Endothelial cell (in vitro differentiated cells): Measurements from ENCODE around the gene ARHGAP45. TPM values are rescaled to one million over a fixed set of nuclear protein-coding genes. Genes with fewer than 3 reads are reported as not detected.

ENCODE experiments used
- DNase-seq: peaks from one replicate; pipeline ENCODE4 v3.0.0; 2021; ENCODE audit warnings: low spot score
- H3K27ac Mint-ChIP-seq: one replicate; pipeline ENCODE4 v1.8.0; 2021; ENCODE audit warnings: mixed read lengths, inconsistent platforms; ENCODE audit not compliant: unreplicated experiment
- H3K27me3 Mint-ChIP-seq: one replicate; pipeline ENCODE4 v1.8.0; 2021; ENCODE audit warnings: mild to moderate bottlenecking, moderate library complexity, mixed read lengths, inconsistent platforms; ENCODE audit not compliant: unreplicated experiment
- H3K36me3 Mint-ChIP-seq: one replicate; pipeline ENCODE4 v1.8.0; 2021; ENCODE audit warnings: mild to moderate bottlenecking, low read depth, mixed read lengths, inconsistent platforms; ENCODE audit not compliant: unreplicated experiment
- H3K4me1 Mint-ChIP-seq: one replicate; pipeline ENCODE4 v1.8.0; 2021; ENCODE audit warnings: mild to moderate bottlenecking, mixed read lengths, inconsistent platforms; ENCODE audit not compliant: unreplicated experiment
- H3K4me3 Mint-ChIP-seq: one replicate; pipeline ENCODE4 v1.8.0; 2021; ENCODE audit warnings: mild to moderate bottlenecking, mixed read lengths, inconsistent platforms; ENCODE audit not compliant: unreplicated experiment
- H3K9me3 Mint-ChIP-seq: one replicate; pipeline ENCODE4 v1.8.0; 2021; ENCODE audit warnings: mixed read lengths, inconsistent platforms; ENCODE audit not compliant: unreplicated experiment
- CTCF ChIP-seq: fragments of 200-600 bp; sonication (generic); IDR thresholded peaks from one replicate; pipeline ENCODE4 v1.5.0; 2021; ENCODE audit warnings: antibody characterized with exemption; ENCODE audit not compliant: unreplicated experiment
- total RNA-seq: library from RNA; stranded (reverse); fragmentation: NEBNext Ultra II Directional; extraction: Animal tissue kit (Norgen Biotek cat#: 25700); gene quantifications from one replicate; pipeline ENCODE4 v1.2.1, GENCODE V29; 2021; ENCODE audit not compliant: unreplicated experiment

The ARHGAP45 gene
- total RNA-seq, 1 donor from 2014 or later = 2.4 TPM

DNA sequence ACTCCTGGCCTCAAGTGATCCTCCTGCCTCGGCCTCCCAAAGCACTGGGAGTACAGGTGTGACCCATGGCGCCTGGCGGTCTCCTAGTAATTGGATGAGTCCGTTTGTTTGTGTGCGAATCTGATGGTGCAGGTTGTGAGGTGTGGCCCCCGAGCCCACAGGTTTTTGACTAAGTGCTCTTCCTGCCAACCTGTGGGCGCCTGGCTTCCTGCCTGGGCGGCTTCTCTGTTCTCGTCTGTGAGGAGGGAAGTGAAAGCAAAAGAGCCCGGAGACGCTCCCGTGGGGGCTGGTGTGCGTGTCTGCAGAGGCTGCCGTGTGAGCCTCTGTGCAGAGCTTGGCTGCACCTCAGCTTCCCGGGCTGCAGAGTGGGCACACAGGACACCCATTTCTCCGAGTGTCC is 10.0 kb downstream of the ARHGAP45 start:
- H3K4me3 Mint-ChIP-seq = no peak overlapping the region

GRCh38 chr19:1079566-1080111 is 12.7 kb downstream of the ARHGAP45 start:
- Mint-ChIP-seq H3K4me1 (no peaks in the 10 kb centered on the region), H3K4me3 (no peak overlapping the region), H3K27me3 (peaks cover 12% of the 10 kb centered on the region), H3K36me3 (peaks cover 5% of the 10 kb centered on the region), H3K27ac (no peak overlapping the region), H3K9me3 (no peaks in the 10 kb centered on the region)
- DNase-seq = no peak
- TF ChIP-seq CTCF = no peak

More for the DNA sequence above, 10.0 kb downstream of the ARHGAP45 start:
- Mint-ChIP-seq H3K27me3 (peaks cover 12% of the 10 kb centered on the region), H3K9me3 (no peaks in the 10 kb centered on the region), H3K4me1 (no peaks in the 10 kb centered on the region), H3K27ac (no peak overlapping the region), H3K36me3 (peaks cover 5% of the 10 kb centered on the region)
- no peak for DNase-seq
- no peak for TF ChIP-seq CTCF

DNA sequence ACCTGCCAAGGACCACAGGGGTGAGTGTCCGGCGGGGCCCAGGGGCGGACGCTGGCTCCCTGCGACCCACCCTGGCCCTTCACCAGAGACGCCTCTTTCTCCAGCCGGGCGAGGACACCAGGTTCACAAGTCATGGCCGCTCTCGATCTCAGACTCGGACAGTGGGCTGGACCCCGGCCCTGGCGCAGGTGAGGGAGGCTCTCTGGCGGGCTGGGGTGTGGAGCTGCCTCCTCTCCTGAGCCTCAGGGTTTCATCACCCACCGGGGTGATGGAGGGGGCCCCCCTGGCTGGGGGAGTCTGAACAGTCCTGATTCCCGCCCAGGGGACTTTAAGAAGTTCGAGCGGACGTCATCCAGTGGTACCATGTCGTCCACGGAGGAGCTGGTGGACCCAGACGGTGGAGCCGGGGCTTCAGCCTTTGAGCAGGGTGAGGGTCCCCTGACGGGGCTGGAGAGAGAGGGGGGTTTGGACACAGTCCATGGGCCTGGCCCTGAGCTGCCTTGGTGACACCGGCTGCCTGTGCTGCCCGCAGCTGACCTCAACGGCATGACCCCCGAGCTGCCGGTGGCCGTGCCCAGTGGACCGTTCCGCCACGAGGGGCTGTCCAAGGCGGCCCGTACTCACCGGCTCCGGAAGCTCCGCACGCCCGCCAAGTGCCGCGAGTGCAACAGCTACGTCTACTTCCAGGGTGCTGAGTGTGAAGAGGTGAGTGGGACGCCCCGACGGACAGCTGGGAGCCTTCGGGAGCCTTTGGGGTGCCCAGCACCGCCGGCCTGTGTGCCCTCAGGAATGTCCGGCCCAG is 13.6 kb downstream of the ARHGAP45 start:
- H3K4me3 Mint-ChIP-seq = no peak overlapping the region
- no peak for DNase-seq
- no peaks in the 10 kb centered on the region for H3K4me1 Mint-ChIP-seq
- no peaks in the 10 kb centered on the region for H3K9me3 Mint-ChIP-seq
- no peak overlapping the region for H3K27ac Mint-ChIP-seq
- no peak for TF ChIP-seq CTCF
- peaks cover 16% of the 10 kb centered on the region for H3K27me3 Mint-ChIP-seq
- H3K36me3 Mint-ChIP-seq = peaks cover 8% of the 10 kb centered on the region

DNA sequence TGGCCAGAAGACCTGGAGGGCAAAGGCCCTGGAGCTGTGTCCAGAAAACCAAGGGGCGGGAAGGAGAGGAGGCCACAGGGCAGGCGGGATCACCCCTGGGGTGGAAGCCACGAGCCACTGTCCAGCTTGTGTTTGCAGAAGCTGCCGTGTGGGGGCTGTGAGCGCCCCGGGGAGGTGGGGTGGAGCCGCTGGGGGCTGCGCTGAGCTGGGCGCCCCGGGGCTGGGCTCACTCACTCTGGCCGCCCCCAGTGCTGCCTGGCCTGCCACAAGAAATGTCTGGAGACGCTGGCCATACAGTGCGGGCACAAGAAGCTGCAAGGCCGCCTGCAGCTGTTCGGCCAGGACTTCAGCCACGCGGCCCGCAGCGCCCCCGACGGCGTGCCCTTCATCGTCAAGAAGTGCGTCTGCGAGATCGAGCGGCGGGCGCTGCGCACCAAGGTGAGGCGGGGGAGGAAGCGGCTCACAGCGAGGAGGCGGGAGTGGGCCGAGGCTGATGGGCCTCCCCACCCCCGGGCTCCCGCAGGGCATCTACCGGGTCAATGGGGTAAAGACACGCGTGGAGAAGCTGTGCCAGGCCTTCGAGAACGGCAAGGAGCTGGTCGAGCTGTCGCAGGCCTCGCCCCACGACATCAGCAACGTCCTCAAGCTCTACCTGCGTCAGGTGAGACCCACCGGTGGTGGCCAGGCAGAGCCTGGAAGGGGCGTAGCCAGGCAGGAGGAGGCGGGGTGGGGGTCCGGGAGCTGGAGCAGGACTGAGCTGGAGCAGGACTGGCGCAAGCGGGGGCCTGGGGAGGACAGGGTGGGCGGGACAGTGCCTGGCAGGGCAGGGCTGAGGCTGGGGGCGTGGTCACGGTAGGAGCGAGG is 14.6 kb downstream of the ARHGAP45 start:
- Mint-ChIP-seq H3K4me1 (no peaks in the 10 kb centered on the region), H3K27ac (no peak overlapping the region), H3K9me3 (no peaks in the 10 kb centered on the region), H3K36me3 (peaks cover 4% of the 10 kb centered on the region), H3K27me3 (peaks cover 13% of the 10 kb centered on the region), H3K4me3 (no peak overlapping the region)
- no peak for DNase-seq
- no peak for TF ChIP-seq CTCF
